Caco-2 (cell line): ENCODE measurements around the gene ERC1. TPM values are rescaled to one million over a fixed set of nuclear protein-coding genes. Genes with fewer than 3 reads are reported as not detected.

ENCODE experiments used
- BruUV-seq: library from RNA; stranded (reverse); fragments of 400-500 nt; replicated peaks from 2 replicates; lab custom pipeline; 2021; lab: Mats Ljungman, UMichigan
- CTCF ChIA-PET: fragments of 300-600 bp; sonication (Branson Sonifier 250); formaldehyde crosslinking; loops from one replicate; lab custom pipeline; 2022; ENCODE audit warnings: antibody characterized with exemption; lab: Charles Lee
- POLR2A ChIA-PET: fragments of 300-600 bp; sonication (Branson Sonifier 250); formaldehyde crosslinking; loops from one replicate; lab custom pipeline; 2022; ENCODE audit warnings: antibody characterized with exemption; lab: Charles Lee
- DNase-seq, 2 experiments: peaks; one replicate each; pipeline versions ENCODE4 v3.0.0 to v3.0.0-alpha.2; 2020 to 2022
- H3K27me3 ChIP-seq: replicated peaks from 2 replicates; pipeline ENCODE4 v1.6.0; 2011; ENCODE audit warnings: low read length; ENCODE audit not compliant: control insufficient read depth, insufficient read depth
- H3K36me3 ChIP-seq: 2 replicates; pipeline ENCODE4 v1.5.1; 2011; ENCODE audit warnings: low read length; ENCODE audit not compliant: control insufficient read depth, insufficient read depth
- H3K4me1 ChIP-seq: fragments of 250-450 bp; sonication (Bioruptor Pico); 2 replicates; pipeline ENCODE4 v1.5.1; 2020; ENCODE audit warnings: mild to moderate bottlenecking
- H3K4me3 ChIP-seq: 2 replicates; pipeline ENCODE4 v1.5.1; 2011; ENCODE audit warnings: low read depth, mild to moderate bottlenecking, control low read depth, low read length
- H3K9me3 ChIP-seq: fragments of 250-450 bp; sonication (Bioruptor Pico); 2 replicates; pipeline ENCODE4 v1.5.1; 2020; ENCODE audit warnings: mild to moderate bottlenecking, moderate library complexity
- H3K27ac Mint-ChIP-seq: one replicate; pipeline ENCODE4 v1.8.0; 2022; ENCODE audit warnings: mixed read lengths; ENCODE audit not compliant: unreplicated experiment
- H3K27me3 Mint-ChIP-seq: one replicate; pipeline ENCODE4 v1.8.0; 2022; ENCODE audit warnings: mixed read lengths; ENCODE audit not compliant: insufficient read depth, unreplicated experiment
- H3K36me3 Mint-ChIP-seq: one replicate; pipeline ENCODE4 v1.8.0; 2022; ENCODE audit warnings: mild to moderate bottlenecking, mixed read lengths; ENCODE audit not compliant: insufficient read depth, unreplicated experiment
- H3K4me1 Mint-ChIP-seq: one replicate; pipeline ENCODE4 v1.8.0; 2022; ENCODE audit warnings: low read depth, mixed read lengths; ENCODE audit not compliant: unreplicated experiment
- H3K4me3 Mint-ChIP-seq: one replicate; pipeline ENCODE4 v1.8.0; 2022; ENCODE audit warnings: mild to moderate bottlenecking, moderate library complexity, mixed read lengths; ENCODE audit not compliant: unreplicated experiment
- H3K9me3 Mint-ChIP-seq: one replicate; pipeline ENCODE4 v1.8.0; 2022; ENCODE audit warnings: mixed read lengths; ENCODE audit not compliant: unreplicated experiment
- CTCF ChIP-seq, 2 experiments: fragments of 200-600 bp in 1 of 2; IDR thresholded peaks; 1 replicate in 1 of 2; 2 replicates in 1 of 2; pipeline versions ENCODE4 v1.5.1 to v1.8.0; 2011 to 2022; ENCODE audit warnings: antibody characterized with exemption in 1 of 2, control low read depth in 1 of 2, inconsistent platforms in 1 of 2, low read depth in 1 of 2, low read length in 1 of 2, mild to moderate bottlenecking in 1 of 2, moderate library complexity in 1 of 2; ENCODE audit not compliant: insufficient read depth in 1 of 2, severe bottlenecking in 1 of 2, unreplicated experiment in 1 of 2
- intact Hi-C: fragments of 100-400 bp; cut with micrococcal nuclease; formaldehyde crosslinking; loops from one replicate; pipeline ENCODE4 v1.10.0; 2022; ENCODE audit not compliant: unreplicated experiment
- total RNA-seq: library from RNA; stranded (reverse); gene quantifications from 2 replicates; pipeline ENCODE4 v1.2.3, GENCODE V29; 2022

ERC1 gene
- total RNA-seq, 1 experiment from 2014 or later, result 88.4 TPM

DNA sequence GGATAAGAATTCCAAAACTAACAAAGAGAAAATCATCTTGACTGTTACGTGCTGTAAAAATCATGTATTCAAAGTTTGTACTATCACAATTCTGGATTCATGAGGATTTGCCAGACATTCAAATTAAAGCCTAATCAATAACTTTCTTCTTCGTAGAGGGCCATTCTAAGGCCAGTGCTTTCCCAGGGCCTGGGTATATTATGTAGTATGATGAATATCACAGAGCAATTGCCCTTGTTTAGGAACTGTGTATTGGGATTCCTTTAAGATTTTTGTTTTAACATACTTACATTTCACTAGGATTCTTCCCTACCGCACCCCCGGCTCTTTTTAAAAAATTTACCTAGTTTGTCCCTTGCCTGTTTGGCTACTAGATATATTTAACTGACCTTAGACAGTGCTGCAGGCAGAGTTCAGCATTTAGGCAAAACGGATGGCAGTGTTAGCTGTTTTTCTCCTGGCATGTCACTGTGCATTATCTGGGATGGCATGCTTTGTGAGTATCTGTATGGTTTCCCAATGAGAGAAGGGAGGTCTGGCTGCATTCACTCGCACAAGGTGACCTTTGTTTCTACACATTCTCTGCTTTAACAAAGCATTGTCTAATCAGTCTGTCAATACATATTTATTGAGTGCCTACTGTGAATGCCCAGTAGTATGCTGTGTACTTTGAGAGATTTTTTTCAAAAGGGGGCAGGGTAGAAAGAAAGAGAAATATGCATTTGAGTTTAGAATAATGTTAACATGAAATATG, 63.3 kb downstream of the ERC1 start:
- H3K9me3 ChIP-seq, result peaks cover 14% of the 10 kb centered on the region
- Mint-ChIP-seq H3K4me3 (no peak overlapping the region), H3K4me1 (peaks cover 34% of the 10 kb centered on the region), H3K27me3 (no peaks in the 10 kb centered on the region), H3K27ac (peak overlapping the region; percentile 42), H3K9me3 (peaks cover 14% of the 10 kb centered on the region), H3K36me3 (peaks cover 22% of the 10 kb centered on the region)
- POLR2A ChIA-PET, result no interaction called here
- TF ChIP-seq CTCF (IDR thresholded peaks at IDR 0.05; ENCODE audit: insufficient read depth in 1 of 2, low read depth in 1 of 2, low read length in 1 of 2, severe bottlenecking in 1 of 2, unreplicated experiment in 1 of 2), result no peak
- H3K36me3 ChIP-seq, result no peaks in the 10 kb centered on the region
- no TSS peak for BruUV-seq
- H3K4me3 ChIP-seq, result no peak overlapping the region
- intact Hi-C loops, result loop anchor here (5.0 kb wide), 1 partner anchor 62 kb away; the partner anchor contains the start of gene ERC1
- DNase-seq, result peak in 1 of 2 experiments; percentile 58
- CTCF ChIA-PET, result interaction anchor here (2.1 kb wide), 1 partner anchor 39 kb away, joined by 8 read pairs; no protein-coding TSS in a partner anchor
- H3K4me1 ChIP-seq, result peaks cover 21% of the 10 kb centered on the region
- no peaks in the 10 kb centered on the region for H3K27me3 ChIP-seq

- ChIA-PET CTCF (interaction anchor here (1.1 to 1.3 kb wide), 2 partner anchors 37 to 61 kb away, joined by 3 read pairs; no protein-coding TSS in a partner anchor), POLR2A (no interaction called here)
- Mint-ChIP-seq H3K27me3 (no peaks in the 10 kb centered on the region), H3K4me3 (no peak overlapping the region), H3K4me1 (peaks cover 34% of the 10 kb centered on the region), H3K27ac (peak overlapping the region; percentile 16), H3K36me3 (peaks cover 36% of the 10 kb centered on the region), H3K9me3 (peaks cover 30% of the 10 kb centered on the region)
- H3K27me3 ChIP-seq, result no peaks in the 10 kb centered on the region
- peaks cover 19% of the 10 kb centered on the region for H3K9me3 ChIP-seq
- intact Hi-C loops, result no loop called here
- no peak for TF ChIP-seq CTCF (IDR thresholded peaks at IDR 0.05; ENCODE audit: insufficient read depth in 1 of 2, low read depth in 1 of 2, low read length in 1 of 2, severe bottlenecking in 1 of 2, unreplicated experiment in 1 of 2)
- BruUV-seq, result no TSS peak
- no peaks in the 10 kb centered on the region for H3K36me3 ChIP-seq
- peaks cover 21% of the 10 kb centered on the region for H3K4me1 ChIP-seq
- no peak overlapping the region for H3K4me3 ChIP-seq
- DNase-seq, result no peak
Measured at GRCh38 chr12:1056390-1056789, 65.4 kb downstream of the ERC1 start.

DNA sequence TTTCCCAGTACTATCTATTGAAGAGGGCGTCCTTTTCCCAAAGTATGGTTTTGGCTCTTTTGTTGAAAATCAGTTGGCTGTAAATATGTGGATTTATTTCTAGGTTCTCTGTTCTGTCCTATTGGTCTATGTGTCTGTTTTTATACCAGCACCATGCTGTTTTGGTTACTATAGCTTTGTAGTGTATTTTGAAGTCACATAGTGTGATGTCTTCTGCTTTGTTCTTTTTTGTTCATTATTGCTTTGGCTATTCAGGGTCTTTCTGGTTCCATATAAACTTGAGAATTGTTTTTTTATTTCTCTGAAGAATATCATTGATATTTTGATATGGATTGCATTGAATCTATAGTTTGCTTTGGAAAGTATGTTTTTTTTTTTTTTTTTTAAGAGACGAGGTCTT, 67.4 kb downstream of the ERC1 start:
- Mint-ChIP-seq H3K9me3 (peaks cover 48% of the 10 kb centered on the region), H3K27ac (no peak overlapping the region), H3K4me3 (no peak overlapping the region), H3K27me3 (no peaks in the 10 kb centered on the region), H3K4me1 (peaks cover 28% of the 10 kb centered on the region), H3K36me3 (peaks cover 37% of the 10 kb centered on the region)
- peaks cover 18% of the 10 kb centered on the region for H3K4me1 ChIP-seq
- no peaks in the 10 kb centered on the region for H3K27me3 ChIP-seq
- DNase-seq, result no peak
- no peaks in the 10 kb centered on the region for H3K36me3 ChIP-seq
- intact Hi-C loops, result no loop called here
- TF ChIP-seq CTCF (IDR thresholded peaks at IDR 0.05; ENCODE audit: insufficient read depth in 1 of 2, low read depth in 1 of 2, low read length in 1 of 2, severe bottlenecking in 1 of 2, unreplicated experiment in 1 of 2), result no peak
- ChIA-PET POLR2A (interaction anchor here (0.5 kb wide), 1 partner anchor 363 kb away, joined by 4 read pairs; no protein-coding TSS in a partner anchor), CTCF (interaction anchor here (0.7 to 1.4 kb wide), 2 partner anchors 34 to 548 kb away, joined by 3 read pairs; no protein-coding TSS in a partner anchor)
- H3K4me3 ChIP-seq, result no peak overlapping the region
- H3K9me3 ChIP-seq, result peaks cover 26% of the 10 kb centered on the region
- no TSS peak for BruUV-seq
